BJ (cell line): Measurements from ENCODE around the gene CAV2. TPM values are rescaled to one million over a fixed set of nuclear protein-coding genes. Genes with fewer than 3 reads are reported as not detected.

ENCODE experiments used
- CTCF ChIA-PET: fragments of 350-600 bp; formaldehyde crosslinking; extraction: SDS; loops from one replicate; lab custom pipeline; 2021; ENCODE audit warnings: antibody characterized with exemption, inconsistent platforms; lab: Yijun Ruan, JAX
- POLR2A ChIA-PET: fragments of 300-600 bp; sonication (Branson Sonifier 250); formaldehyde crosslinking; extraction: SDS; loops from one replicate; lab custom pipeline; 2021; ENCODE audit warnings: antibody characterized with exemption; lab: Charles Lee
- DNase-seq: peaks from one replicate; pipeline ENCODE4 v3.0.0-alpha.2; 2011; ENCODE audit warnings: low read depth
- H3K27me3 ChIP-seq: 2 replicates; pipeline ENCODE4 v1.6.0; 2011; ENCODE audit warnings: low read length; ENCODE audit not compliant: control insufficient read depth, insufficient read depth
- H3K36me3 ChIP-seq: 2 replicates; pipeline ENCODE4 v1.5.1; 2011; ENCODE audit warnings: low read length; ENCODE audit not compliant: control insufficient read depth, insufficient read depth
- H3K4me3 ChIP-seq: 2 replicates; pipeline ENCODE4 v1.5.1; 2011; ENCODE audit warnings: low read depth, mild to moderate bottlenecking, control low read depth, low read length
- CTCF ChIP-seq: IDR thresholded peaks from 2 replicates; pipeline ENCODE4 v1.5.1; 2011; ENCODE audit warnings: low read depth, mild to moderate bottlenecking, control low read depth, inconsistent platforms, low read length, moderate library complexity; ENCODE audit not compliant: insufficient read depth
- polyA plus RNA-seq: library from polyadenylated mRNA; depleted of rRNA; stranded (reverse); fragments of >200 nt; gene quantifications from 2 replicates; pipeline ENCODE4 v1.2.3, GENCODE V29; 2011

The CAV2 gene
- polyA plus RNA-seq, 1 experiment: 245 TPM

- POLR2A ChIA-PET: interaction anchor here (0.6 kb wide), 1 partner anchor 335 kb away, joined by 3 read pairs; no protein-coding TSS in a partner anchor
- Histone ChIP-seq H3K27me3 (no peaks in the 10 kb centered on the region), H3K4me3 (peak overlapping the region; percentile 89), H3K36me3 (peaks cover 2% of the 10 kb centered on the region)
- DNase-seq: no peak
- CTCF ChIA-PET: interaction anchor here (0.9 to 2.4 kb wide), 5 partner anchors 24 to 308 kb away, joined by 3 to 9 read pairs (median 5); no protein-coding TSS in a partner anchor
- no peak for TF ChIP-seq CTCF
Observed at GRCh38 chr7:116501425-116502167, 2.1 kb downstream of the CAV2 start.

GRCh38 chr7:116502201-116503096 lies 2.9 kb downstream of the CAV2 start:
- CTCF ChIA-PET: interaction anchor here (0.9 to 2.4 kb wide), 4 partner anchors 24 to 88 kb away, joined by 3 to 9 read pairs (median 6); no protein-coding TSS in a partner anchor
- DNase-seq: no peak
- no peak for TF ChIP-seq CTCF
- Histone ChIP-seq H3K27me3 (no peaks in the 10 kb centered on the region), H3K4me3 (peak overlapping the region; percentile 89), H3K36me3 (peaks cover 3% of the 10 kb centered on the region)
- POLR2A ChIA-PET: interaction anchor here (0.6 kb wide), 2 partner anchors 336 to 1668 kb away, joined by 3 to 4 read pairs; no protein-coding TSS in a partner anchor

GRCh38 chr7:116503835-116504234 lies 4.3 kb downstream of the CAV2 start:
- no peak for DNase-seq

GRCh38 chr7:116505278-116505677 lies 5.7 kb downstream of the CAV2 start:
- CTCF ChIA-PET: interaction anchor here (1.1 kb wide), 1 partner anchor 18 kb away, joined by 6 read pairs; no protein-coding TSS in a partner anchor
- DNase-seq: no peak
- H3K4me3 ChIP-seq: no peak overlapping the region
- H3K27me3 ChIP-seq: no peaks in the 10 kb centered on the region
- POLR2A ChIA-PET: no interaction called here
- H3K36me3 ChIP-seq: peaks cover 3% of the 10 kb centered on the region
- no peak for TF ChIP-seq CTCF

More at GRCh38 chr7:116503835-116504234, 4.3 kb downstream of the CAV2 start:
- no peaks in the 10 kb centered on the region for H3K27me3 ChIP-seq
- ChIA-PET CTCF (interaction anchor here (1.0 to 1.1 kb wide), 2 partner anchors 17 to 20 kb away, joined by 4 to 6 read pairs; no protein-coding TSS in a partner anchor), POLR2A (no interaction called here)
- peaks cover 3% of the 10 kb centered on the region for H3K36me3 ChIP-seq
- no peak overlapping the region for H3K4me3 ChIP-seq
- TF ChIP-seq CTCF: no peak
